Hippocampal formation (tissue), 2 donors: ENCODE results near the gene FBXO45.
"Not testable (repeated sequence)": the region's sequence is repeated elsewhere in the genome, so short reads cannot be mapped to it uniquely, and the experiment has no call there.

Source experiments
- DNase-seq, 2 donors: peaks; one replicate each; lab custom pipeline; 2025; lab: John Stamatoyannopoulos, UW

FBXO45 gene

DNA sequence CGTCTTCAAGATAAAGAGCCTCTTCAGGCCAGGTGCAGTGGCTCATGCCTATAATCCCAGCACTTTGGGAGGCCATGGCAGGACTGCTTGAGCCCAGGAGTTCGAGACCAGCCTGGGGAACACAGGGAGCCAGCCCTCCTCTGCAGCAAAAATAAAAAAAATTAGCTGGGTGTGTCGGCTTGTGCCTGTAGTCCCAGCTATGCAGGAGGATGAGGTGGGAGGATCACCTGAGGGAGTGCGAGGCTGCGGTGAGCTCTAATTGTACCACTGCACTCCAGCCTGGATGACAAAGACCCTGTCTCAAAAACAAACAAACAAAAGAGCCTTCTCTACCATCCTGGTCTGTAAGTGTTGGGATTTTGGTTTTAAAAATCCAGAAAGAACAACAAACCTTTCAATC is 11.2 kb upstream of the FBXO45 start:
- no peak for DNase-seq

GRCh38 chr3:196558476-196558875 is 10.0 kb upstream of the FBXO45 start:
- DNase-seq, result no peak

DNA sequence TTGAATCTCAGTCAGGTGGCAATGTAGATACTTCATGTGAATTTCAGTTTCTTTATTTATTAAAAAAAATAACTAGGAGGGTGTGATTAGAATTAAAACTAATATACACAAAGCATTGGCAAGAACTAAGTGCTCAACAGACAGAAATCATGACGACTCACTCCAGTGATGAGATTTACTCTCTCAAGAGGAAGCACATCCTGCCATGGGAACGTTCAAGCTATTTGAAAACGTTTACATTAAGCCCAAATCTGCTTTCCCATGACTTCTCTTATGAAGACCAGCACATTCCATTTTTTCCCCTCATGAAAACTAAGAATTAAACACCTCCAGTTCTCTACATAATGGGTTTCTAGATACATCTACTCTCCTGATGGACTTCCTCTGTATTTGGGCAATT is 8.6 kb upstream of the FBXO45 start:
- DNase-seq, result no peak

- no peak for DNase-seq
Observed at GRCh38 chr3:196563721-196564225, 4.7 kb upstream of the FBXO45 start.

DNA sequence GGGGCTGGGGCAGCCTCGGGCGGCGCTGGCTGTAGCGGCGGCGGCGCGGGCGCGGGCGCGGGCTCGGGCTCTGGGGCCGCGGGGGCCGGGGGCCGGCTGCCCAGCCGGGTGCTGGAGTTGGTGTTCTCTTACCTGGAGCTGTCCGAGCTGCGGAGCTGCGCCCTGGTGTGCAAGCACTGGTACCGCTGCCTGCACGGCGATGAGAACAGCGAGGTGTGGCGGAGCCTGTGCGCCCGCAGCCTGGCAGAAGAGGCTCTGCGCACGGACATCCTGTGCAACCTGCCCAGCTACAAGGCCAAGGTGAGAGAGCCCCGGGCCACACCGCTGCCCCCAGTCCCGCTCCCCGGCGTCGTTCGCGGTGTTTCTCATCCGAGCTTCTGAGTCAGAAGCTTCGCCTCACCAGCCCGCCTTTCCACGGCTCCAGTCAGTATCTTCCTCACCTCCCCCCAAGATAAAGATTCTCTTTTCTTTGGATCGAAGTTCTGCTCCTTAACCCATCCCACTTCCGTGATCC is 600 bp downstream of the FBXO45 start:
- DNase-seq, result no peak

GRCh38 chr3:196570332-196570731 is 1.9 kb downstream of the FBXO45 start:
- DNase-seq, result not testable (repeated sequence)

DNA sequence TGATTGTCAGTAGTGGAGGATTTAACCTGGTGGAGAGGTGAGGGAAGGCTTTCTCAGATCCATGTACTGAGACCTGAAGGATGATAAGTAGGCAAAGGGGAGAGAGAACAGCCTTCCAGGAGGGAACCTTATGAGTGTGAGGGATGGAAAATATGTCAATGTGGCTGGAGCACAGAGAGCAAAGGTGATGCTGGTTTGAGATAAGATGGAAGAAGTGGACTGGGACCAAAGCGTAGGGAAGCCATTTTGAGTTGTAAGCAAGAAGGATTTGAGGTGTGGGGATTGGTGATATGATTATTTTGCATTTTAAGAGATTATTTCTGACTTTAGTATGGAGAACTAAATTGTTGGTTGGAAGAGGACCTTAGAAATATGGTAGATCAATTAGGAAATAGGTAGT is 3.9 kb downstream of the FBXO45 start:
- no peak for DNase-seq

DNA sequence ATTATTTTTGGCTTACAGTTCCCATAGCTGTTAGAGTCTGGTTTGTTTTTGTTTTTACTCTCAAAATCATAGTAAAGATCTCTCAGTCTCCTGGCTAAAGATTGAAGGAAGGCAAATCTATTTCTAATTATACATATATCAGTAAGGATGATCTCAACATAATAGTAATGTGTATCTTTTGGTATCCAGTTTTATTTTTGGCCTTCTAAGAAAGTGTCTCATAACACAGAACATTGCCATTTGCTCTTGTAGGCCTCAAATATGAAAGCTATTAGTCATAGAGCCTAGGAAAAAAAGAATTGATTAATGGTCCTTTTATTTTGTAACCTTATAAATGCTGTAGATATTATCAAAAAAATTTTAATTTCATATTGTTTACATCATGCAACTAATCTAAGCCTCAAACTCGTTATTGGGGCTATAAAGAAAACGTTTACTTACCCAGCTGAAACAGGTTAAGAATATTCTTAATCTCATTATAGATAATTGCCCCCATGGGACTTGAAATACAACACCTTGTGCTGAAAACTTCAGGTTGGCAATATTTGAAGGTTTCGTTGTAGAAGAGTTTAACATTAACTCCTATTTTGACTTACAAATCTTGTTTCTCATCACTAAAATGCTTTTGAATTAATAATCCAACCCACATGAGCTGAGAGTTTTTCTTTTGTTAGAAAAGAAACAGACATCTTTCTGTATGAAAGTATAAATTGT is 16.7 kb downstream of the FBXO45 start:
- DNase-seq, result no peak

- DNase-seq, result no peak
Observed at GRCh38 chr3:196590279-196590678, 21.8 kb downstream of the FBXO45 start.

DNA sequence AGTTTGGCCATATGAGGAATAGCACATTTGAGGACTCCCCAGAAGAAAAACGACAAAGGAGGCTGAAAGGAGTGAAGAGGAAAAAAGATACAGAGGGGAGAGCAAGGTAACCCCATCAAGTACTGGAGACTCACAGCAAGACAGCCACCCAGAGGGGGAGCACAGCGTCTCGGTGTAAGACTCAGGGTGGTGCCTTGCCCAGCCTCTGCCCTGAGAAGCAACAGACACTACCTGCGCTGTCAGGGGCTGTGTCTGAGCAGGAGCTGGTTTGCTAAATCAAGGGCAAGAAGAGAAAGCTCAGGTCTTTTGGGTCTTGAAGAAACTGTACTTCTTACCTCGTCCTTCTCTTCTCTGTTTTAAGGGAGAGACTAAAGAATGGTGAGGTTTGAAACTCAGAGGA is 27.9 kb downstream of the FBXO45 start:
- no peak for DNase-seq

DNA sequence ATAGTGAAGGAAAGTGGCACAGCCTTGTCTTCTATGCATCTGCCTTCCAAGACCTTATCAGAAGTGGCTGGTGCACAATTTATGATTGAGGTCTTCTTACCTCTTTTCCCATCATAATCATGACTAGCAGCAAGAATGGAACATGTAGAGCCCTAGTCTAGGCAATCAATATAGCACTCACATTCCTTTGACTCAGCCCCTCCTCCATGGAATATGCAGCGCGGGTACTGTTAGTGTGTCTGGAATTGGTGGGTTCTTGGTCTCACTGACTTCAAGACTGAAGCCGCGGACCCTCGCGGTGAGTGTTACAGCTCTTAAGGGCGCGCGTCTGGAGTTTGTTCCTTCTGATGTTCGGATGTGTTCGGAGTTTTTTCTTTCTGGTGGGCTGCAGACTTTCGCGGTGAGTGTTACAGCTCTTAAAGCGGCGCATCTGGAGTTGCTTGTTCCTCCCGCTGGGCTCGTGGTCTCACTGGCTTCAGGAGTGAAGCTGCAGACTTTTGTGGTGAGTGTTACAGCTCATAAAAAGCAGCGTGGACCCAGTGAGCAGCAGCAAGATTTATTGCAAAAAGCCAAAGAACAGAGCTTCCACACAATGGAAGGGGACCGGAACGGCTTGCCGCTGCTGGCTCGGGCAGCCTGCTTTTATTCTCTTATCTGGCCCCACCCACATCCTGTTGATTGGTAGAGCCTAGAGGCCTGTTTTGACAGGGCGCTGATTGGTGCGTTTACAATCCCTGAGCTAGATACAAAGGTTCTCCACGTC is 29.7 kb downstream of the FBXO45 start:
- not testable (repeated sequence) for DNase-seq

DNA sequence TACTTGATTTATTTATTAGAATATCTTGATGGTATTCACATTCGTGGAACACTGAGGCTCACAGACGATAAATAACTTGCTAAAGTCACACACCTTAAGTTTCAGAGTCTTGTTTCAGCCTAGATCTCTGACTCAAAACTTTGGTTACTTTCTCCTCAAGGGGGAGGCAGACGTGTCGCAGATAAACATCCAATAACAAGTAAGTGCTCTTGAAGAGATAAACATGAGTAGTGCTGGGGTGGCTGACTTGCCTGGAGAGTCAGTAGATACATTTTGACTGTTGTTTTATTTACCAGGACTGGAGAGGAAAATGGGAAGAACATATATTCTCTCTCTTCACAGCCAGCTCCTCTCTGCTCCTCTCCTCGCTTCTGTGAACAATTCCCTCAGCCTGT is 31.3 kb downstream of the FBXO45 start:
- no peak for DNase-seq

- no peak for DNase-seq
Observed at GRCh38 chr3:196600359-196600758, 31.9 kb downstream of the FBXO45 start.

- DNase-seq, result no peak
Observed at GRCh38 chr3:196602673-196603072, 34.2 kb downstream of the FBXO45 start.

DNA sequence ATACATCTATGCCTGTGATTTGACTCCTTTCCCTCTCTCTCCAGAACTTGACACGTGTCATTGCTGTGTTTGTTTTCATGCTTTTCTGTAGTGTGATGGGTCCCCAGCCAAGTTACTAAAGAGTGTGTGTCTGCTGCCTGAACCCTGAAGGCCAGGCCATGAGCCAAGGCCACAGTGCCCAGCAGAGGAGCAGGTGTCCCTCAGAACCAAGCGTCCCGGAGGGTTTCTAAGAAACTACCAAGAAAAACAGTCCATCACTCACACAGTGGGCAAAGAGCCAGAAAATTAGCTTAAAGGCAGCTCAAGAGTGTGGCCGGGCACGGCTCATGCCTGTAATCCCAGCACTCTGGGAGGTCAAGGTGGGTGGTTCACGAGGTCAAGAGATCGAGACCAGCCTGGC is 35.2 kb downstream of the FBXO45 start:
- DNase-seq, result no peak

DNA sequence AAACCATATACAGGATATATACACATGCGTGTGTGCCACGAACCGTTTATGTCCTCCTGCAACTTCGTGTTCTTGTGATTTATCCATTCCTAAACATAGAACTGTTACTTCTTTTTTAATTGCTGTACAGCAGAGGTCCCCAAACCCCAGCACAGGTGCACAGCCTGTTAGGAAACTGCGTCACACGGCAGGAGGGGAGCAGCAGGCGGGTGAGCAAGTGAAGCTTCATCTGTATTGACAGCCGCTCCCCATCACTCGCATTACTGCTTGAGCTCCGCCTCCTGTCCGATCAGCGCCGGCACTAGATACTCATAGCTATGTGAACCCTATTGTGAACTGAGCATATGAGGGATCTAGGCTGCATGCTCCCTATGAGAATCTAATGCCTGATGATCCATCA is 36.1 kb downstream of the FBXO45 start:
- DNase-seq, result no peak

GRCh38 chr3:196608693-196609092 is 40.2 kb downstream of the FBXO45 start:
- no peak for DNase-seq

GRCh38 chr3:196609343-196609775 is 40.9 kb downstream of the FBXO45 start:
- DNase-seq, result peak; percentile 48 to 83

DNA sequence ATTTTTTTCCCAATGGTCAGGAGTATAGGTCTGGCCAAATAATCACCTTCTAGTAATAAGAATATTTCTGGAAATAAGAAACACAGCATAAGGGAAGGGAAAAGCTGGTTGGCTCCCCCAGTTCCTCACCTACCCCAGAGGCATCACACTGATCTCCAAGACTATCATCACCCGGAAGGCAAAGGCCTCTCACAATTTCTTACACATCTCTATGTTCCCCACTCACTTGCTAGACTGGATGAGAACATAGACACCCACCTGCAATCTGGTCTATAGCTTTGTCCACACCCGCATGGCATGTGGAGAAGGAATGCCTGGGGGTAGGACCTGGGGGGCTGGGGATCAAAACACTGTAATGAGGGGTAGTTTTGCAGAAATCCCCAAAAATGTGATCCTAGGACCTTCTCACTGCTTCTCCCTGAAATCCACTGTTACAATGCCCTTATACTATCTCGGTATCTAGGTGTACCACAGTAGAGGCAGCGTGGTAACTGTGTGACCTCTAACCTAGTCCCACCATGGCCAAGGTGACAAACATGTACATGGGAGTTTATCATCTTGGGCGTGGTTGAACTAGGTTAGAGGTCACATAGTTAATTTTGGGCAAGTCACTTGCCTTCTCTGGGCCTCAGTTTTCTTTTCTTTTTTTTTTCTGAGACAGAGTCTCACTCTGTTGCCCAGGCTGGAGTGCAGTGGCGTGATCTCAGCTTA is 41.5 kb downstream of the FBXO45 start:
- DNase-seq, result no peak

DNA sequence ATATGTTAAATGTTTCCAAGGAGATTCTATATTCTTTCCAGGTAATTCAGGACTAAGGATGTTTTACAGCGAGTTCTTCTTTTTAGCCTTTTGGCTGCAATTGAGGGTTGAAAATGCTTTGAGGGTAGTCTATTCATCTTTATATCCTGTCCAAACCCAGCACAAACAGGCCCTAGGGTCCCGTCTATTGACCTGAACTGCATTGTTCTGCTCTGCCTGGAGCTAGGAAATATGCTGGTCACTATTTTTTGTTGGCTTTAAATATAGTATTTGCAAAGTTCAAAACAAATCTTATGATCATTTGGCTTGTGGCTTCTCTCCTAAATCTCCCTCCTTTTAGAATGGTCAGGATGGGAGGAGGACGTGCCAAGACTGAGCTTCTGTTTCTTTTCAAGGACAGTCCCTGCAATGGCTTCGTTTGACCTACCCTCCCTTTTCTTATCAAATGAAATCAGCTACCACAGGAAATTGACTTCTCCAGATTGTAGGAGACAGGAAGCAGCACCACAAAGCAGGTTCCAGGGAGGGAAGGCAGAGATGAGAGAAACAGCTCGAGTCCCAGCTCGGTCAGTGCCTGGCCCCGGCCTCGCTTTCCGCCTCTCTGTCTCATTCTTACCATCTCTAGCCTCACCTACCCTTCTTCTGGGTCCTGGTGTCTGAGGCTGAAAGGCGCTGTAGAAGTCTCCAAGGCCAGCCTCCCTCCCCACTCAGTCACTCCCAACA is 43.5 kb downstream of the FBXO45 start:
- no peak for DNase-seq

GRCh38 chr3:196615234-196615633 is 46.8 kb downstream of the FBXO45 start:
- not testable (repeated sequence) for DNase-seq

- no peak for DNase-seq
Observed at GRCh38 chr3:196617256-196617655, 48.8 kb downstream of the FBXO45 start.
